Measurements from ENCODE around the gene APOE. TPM values are rescaled to one million over a fixed set of nuclear protein-coding genes. Genes with fewer than 3 reads are reported as not detected.

APOE gene
- total and polyA plus RNA-seq, 2 of the 8 experiments (the other 6 are each of a cell fraction or from before 2014, with no cell fraction given): 629 to 1,258 TPM

- TF ChIP-seq ATF2 (IDR thresholded peaks at IDR 0.05; ENCODE audit: low read length) (no peak), SIN3A (conservative IDR thresholded peaks at IDR 0.05 in 1 of 2, IDR thresholded peaks at IDR 0.05 in 1 of 2; ENCODE audit: low read depth in 1 of 2, low read length in 2 of 2) (0 out of 4 replicates have a peak, but pooled peaks have one; percentile 69 to 78), SIRT6 (IDR thresholded peaks at IDR 0.05; ENCODE audit: low read length) (no peak), CHD2 (IDR thresholded peaks at IDR 0.05; ENCODE audit: low read length) (peak; percentile 83; the same call in 1 of the 2 replicates), TBP (IDR thresholded peaks at IDR 0.05; ENCODE audit: low read depth, low read length) (peak; percentile 76; the same call in 1 of the 2 replicates), CTCF (IDR thresholded peaks at IDR 0.05; ENCODE audit: control extremely low read depth in 1 of 3, insufficient read depth in 1 of 3, low read depth in 1 of 3, low read length in 3 of 3) (no peak)
These were observed 15.1 kb upstream of the APOE start (continued) for GRCh38 chr19:44890366-44891015.

Data from H1 (cell line).